IPS DF 19.7 (cell line): Measurements from ENCODE around the gene COL3A1.

Experiments used
- DNase-seq: peaks from one replicate; pipeline ENCODE4 v3.0.0-alpha.2; 2013; ENCODE audit warnings: low read depth, low spot score

COL3A1 gene

DNA sequence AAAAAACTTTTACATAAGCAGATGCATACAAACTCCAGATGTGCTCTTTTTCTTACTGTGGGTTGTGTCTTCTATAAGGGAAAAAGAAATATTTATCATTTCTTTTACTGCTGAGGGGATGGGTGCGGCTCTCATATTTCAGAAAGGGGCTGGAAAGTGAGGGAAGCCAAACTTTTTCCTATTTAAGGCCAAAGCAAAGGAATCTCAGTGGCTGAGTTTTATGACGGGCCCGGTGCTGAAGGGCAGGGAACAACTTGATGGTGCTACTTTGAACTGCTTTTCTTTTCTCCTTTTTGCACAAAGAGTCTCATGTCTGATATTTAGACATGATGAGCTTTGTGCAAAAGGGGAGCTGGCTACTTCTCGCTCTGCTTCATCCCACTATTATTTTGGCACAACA is at the start of gene COL3A1:
Gene COL3A1 (plus strand): TSS at position 210 of the 400 bp plus-strand sequence. CDS start 117 bp downstream, at position 327.
- no peak for DNase-seq

DNA sequence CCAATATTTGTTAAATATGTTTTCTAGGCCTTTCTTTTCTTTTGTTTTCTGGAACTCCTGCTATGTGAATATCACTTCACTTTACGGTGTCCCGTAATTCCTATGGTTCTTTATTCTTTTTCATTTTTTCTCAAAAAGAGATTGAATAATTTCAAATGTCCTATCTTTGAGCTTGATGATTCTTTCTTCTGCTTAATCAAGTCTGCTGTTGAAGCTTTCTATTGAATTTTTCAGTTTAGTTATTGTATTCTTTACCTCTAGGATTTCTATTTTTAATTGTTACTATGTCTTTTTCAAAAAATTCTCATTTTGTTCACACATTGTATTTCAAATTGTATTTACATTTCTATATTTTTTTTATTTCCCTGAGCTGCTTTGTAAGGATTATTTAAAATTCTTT is 45.5 kb upstream of the COL3A1 start:
- DNase-seq: no peak

DNA sequence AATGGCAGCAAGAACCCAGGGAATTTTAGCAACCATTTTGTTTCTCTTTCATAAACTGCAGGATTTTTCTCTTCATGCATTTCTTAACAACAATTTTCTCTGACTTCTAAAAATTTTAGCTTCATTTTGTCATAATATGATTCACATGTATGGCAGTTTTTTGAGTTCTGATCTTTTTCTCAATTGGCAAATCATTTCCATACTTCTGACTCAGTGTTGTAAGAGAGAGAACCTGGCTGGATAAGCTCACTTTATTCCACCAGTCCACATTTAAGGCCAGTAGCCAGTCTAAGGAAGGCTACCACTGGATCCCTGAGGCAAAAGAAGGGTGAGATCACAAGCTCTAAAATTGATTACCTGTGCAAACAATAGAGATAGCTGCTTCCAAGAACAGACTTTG is 42.8 kb upstream of the COL3A1 start:
- DNase-seq: no peak

DNA sequence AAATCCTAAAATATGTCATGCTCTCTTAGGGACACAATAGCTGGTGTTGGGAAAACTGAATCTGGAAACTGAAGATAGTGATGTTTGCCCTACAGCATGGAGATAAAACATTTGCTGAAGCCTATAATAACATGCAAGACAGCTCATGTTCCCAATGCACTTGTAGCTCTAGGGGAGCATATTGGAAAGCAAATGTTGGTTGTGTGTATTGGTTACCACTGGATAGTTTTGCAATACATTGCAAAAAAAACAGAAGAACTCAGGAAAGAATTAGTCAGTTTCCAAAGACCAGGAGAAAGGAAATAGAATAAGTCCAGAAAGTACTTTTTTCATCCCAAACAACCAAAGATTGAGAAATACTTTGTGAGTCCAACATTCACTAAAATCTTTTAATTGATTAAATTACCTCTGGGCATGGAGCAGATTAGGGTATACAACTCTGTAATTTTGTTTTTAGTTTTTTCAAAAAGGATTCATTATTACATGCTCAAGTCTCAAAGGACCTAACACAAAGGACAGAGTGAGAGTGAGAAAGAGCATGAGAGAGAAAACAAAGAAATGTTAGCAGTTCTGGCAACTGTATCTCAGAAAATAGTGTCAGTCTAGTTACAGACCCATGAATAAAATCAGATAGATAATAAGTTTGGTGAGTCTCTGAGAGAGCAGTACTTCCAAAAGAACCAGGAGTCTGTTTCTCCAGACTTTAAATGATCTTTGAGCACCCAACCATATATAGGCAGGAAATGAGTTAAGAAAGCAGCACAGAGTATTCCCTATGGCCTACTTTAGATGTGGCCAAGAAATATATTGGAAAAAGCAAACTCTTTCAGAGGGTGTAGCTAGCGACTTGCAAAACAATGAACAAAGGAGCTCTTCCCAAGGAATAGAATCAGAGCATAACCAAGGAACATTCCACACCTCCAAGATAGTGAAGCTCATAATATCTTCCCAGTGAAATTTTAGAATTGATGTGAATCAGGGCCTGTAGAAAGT is 36.6 kb upstream of the COL3A1 start:
- no peak for DNase-seq

DNA sequence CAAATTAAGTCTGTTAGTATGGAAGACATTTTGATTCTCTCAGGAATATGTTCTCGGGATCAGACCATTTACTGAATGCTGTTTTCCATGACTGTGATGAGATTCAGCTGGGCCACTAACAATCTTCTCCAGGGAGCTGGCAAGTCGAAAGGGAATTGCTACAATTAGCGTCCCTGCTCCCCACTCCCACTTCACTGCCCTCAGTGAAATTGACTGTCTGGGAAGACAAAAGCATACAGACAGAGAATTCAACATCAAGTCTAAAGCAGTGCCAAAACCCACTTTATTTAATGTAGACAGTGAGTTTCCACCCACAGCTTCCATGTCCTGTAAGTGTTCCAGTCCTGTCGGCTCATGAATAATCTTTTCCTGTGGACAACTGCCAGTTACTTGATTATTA is 34.0 kb upstream of the COL3A1 start:
- DNase-seq: no peak

DNA sequence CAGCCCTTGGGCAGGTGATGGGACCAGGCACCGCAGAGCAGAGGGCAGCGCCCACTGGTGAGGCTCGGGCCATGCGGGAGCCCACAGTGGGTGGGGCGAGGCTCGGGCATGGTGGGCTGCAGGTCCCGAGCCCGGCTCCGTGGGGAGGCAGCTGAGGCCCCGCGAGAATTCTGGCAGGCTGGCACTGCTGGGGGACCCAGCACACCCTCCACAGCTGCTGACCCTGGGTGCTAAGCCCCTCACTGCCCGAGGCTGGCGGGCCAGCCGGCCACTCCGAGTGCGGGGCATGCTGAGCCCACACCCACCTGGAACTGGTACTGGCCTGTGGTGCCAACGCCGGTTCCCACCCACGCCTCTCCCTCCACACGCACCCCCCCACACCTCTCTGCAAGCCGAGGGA is 29.7 kb upstream of the COL3A1 start:
- DNase-seq: no peak

DNA sequence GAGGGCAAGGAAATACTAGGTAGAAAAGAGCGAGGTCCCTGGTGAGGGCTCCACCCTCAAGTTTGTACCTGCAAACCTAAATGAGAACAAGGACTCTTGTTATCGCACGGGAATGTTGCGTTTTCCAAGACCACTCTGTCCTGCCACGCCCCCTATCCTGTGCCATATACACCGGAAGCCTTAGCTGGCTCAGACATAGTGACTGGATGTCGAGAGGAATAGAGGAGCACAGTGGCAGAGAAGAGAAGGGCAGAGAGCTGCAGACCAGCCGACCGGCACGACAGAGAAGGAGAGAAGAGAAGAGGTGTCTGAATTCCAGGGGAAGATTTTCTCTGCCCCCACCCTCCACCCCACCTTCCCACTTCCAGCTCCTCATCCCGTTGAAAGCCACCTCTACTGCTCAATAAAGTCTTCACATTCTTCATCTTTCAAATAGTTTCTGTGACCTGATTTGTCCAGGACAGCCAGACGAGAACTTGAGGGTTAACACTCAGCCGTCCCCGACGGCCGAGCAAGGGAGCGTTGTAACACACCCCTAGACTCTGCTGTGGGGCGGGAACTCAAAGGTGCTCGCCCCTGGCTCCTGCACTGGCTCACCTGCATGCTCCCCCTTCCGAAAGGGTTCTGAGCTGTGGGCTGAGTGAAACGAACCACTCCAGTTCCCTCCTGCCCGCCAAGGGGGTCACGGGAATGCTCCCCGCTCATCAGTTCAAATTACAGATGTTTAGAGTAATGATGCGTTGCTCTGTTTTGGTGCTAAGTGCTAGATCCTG is 24.9 kb upstream of the COL3A1 start:
- no peak for DNase-seq

DNA sequence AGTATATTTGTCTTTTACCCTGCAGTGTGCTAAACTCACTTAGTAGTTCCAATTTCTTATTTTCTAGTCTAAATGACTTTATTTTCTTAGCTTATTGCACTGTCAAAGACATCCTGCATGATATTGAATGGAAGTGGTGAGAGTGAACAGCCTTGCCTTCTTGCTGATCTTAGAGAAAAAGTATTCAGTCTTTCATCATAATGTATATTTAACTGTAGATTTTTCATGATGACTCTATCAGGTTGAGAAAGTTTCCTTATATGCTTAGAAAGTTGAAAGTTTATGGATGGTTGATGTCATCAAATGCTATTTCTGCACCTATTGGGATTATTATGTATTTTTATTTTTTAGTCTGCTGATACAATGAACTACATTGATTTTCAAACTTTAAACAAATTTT is 21.3 kb upstream of the COL3A1 start:
- DNase-seq: no peak

DNA sequence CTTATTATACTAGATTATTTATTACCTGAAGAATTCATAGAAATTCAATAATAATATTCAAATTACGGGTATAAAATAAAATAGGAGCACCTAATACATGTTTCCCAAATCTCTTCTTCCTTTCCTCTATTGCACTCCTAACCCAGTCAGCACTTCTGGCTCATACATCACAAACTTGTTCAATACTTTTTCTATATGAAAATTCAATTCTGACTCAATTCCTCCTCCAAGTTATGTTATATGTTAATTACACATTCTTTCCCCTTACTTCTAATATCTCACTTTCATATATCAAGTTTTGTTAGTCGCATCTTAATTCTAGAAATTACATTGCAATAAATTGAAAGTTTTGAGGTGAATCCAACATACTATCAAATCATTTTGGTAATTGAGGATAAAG is 17.9 kb upstream of the COL3A1 start:
- DNase-seq: no peak

DNA sequence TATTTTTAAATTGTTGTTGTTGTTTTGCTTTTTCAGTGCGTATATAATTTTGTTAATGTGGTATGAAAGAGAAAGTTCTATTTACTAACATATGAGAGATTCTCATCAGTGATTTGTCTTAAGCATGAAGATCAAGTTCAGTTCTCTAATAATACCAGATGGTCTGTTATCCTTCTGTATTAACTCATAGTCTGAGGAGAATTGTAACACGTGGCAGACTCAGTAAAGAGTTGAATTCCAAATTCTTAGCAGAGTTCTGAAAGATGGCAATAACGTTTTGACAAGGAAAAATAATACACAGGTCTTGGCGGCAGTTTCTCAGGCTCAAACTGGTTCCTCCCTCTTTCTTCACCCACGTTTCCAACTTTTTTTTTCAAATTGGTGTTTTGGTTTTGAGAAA is 17.2 kb upstream of the COL3A1 start:
- no peak for DNase-seq

DNA sequence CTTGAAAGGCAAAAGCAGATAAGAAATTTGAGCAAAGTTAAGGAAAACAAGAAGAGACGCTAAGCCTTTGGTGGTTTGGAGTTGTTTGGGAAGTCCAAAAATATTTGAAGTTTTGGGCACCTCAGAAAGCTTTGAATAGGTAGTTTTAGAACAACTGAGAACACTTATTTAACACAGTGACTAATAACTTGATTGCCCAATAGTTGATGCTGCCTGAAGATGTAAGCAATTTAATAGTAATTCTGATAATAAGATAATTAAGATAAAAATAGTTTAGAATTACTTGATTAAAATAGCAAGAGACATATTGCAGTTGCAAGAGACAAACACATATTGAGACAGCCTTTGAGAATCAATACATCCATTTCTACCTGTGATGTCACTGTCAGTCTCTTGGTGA is 16.5 kb upstream of the COL3A1 start:
- DNase-seq: no peak

DNA sequence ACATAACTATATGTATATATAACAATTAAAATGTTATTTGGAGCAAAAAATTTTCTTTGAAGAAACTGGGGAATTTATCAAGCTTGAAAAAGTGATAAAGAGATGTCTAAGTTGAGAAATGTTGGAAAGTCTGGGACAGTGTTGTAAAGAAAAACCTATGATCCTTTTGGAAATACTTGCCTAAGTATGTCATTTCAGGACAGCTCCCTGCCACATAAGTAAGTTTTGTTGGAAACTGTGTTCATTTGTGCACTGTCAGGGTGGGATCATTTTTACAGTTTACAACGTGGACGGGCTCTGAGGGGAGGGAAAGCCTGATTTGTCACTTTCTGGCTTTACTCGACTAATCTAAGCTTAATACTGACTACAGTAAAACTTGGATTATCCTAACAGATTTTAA is 10.4 kb upstream of the COL3A1 start:
- no peak for DNase-seq

DNA sequence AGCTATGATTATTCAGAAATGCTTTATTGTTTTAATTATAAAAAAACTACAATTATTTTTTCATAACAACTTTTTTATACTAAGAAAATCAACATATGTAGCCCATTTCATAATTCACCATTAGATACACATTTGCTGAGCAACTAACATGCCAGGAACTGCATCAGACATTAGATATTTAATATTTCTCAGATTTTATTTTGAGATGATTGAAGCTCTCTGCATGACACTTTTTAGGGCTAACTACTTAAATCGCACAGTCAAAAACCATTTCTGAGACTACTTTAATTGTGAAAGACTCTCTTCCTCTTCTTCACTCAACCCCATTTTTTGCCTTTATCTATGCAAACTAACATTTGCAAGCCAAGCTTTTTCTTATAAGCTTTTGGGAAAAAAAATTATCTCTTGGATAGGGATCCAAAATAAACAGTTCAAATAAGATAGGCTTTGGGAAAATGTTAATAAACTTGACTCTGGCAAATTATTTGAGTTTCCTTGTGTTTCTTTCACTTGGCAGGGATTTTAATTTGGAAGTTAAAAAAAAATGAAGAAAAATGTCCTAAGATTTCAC is 9.1 kb upstream of the COL3A1 start:
- DNase-seq: no peak

DNA sequence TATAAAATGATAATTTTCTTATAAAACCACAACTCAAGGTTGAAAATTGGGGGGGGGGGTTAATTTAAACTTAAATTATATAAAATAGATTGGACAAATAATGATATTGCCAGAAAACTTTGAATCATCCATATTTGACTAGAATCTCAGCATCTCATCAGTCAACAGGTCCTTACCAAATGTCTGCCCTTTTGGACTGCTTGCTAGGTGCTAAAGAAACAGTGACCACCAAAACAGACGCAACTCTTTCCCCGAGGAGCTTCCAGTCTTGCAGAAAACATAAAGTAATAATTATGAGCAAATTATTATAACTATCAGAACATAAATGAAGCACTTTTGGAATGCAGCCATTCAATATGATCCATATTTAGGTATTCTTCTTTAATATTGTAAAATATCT is 8.6 kb upstream of the COL3A1 start:
- no peak for DNase-seq

DNA sequence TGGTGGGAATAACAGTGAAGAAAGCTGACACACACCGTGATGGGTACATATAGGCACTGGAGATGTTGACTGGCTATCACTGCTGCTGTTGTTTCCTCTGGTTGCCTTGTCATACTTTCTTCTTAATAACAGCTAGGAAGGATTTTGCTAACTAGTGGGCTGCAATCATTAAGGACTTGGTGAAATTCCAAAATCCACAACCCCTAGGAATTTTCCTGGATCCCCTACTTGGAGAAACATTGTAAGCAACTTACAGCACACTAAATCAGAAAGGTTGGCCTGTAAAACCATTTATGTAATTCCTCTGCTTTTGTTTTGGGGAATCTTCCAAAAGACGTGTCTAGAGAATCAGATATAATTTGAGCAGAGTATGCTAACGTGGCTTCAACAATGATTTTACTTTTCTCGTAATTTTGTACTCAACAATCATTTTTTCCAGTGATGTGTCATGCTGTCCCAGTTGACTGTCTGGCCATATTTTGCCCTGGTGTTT is 8.0 kb upstream of the COL3A1 start:
- no peak for DNase-seq

DNA sequence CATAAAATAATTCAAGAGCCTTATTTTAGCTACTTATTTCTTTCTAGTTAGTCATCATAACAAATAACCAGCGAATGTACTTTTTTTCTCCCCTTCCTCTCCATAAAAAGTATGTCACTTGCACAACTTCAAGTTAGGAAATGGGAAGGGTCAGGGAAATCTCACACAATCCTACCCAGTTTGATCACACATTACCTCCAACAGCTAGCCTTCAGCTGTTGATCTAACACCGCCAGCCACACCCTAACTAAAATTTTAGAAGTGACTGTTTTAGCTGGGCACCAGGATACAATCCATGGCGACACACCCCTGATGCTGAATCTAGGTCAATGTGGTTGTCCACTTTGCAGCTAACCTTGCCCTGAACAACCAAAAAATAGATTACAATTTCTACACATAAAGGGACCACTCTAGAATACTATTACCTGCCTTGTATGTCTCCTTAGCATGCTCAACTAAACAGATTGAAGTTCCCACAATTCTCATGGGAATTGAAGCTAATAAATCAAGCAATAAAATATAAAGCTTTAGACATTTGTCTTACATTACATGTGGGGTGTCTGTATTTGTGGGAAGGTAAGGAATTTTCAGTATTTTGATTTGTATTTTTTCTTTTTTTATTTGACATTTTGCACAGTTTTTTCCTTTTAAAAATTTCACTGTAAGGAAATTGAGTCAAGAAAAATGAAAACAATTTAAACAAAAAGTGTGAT is 7.3 kb upstream of the COL3A1 start:
- DNase-seq: no peak

DNA sequence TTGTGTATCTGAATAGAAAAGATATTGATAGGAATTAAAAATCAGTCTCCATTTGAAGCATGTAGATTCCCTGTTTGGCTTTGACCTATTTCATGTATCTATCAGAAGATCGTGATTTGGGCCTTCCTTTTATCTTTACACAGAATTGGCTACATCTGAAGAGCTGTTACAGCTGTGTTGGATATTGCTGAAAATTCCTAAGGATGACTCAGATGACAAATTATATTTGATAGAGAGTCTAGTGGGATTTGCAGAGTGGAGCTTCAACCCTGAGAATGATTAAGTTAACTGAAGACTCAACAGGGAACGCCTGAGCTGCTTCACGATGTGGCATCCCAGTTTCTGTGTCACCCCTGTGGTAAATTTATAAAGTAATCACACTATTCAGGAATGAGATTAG is 4.9 kb upstream of the COL3A1 start:
- no peak for DNase-seq

DNA sequence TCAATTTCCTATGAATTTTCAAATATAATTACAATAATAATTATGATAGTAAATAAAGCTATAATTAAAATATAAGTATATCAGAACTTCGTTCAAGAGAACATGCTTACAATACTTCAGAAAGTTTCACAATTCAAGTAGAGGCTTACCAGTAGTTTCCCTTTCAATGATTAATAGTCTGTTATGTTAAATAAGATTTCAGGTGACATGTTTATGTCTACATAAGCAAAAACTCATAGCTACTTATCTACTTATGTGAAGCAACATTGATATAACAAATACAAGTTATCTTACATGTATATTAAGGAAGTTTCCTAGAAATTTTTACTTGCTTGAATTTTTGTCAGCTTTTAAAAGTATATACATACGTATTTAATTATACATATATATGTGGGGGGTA is 4.5 kb upstream of the COL3A1 start:
- no peak for DNase-seq

DNA sequence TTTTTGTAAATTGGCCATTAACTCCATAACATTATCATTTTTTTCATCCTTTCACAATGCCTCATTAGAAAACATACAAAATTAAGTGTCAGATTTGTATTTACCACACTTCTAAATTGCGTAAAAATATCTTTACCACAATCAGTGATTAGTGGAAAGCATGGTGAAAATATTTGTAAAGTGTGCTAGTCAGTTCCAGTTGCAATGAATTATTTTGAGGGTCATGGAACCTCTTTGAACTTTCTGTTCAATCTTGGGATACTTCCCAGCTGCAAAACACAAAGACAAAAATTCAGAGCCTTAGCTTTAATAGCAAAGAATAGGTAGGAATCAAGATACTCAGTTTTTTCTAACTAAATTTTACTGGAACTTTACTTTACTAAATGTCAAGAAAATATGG is 4.0 kb upstream of the COL3A1 start:
- DNase-seq: no peak

DNA sequence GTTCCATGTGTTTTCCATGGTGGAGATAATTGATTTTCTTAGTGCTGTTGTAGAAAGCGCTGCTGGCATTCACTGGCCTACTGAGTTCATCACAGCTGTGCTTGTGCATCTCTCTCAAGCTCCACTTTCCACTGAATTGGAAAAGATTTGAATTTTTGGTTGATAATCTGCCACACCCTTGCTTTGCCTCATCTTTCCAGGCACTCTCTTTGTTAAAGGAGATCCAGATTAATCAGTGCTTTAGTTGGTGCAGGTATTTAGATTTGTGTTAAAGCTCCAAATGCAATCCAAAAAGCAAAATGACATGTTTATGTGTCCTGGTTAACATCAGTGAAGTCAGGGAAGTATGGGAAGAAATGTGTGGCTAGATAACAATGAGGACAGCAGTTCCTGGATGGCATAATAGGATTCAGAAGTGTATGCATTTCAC is 2.7 kb upstream of the COL3A1 start:
- no peak for DNase-seq

DNA sequence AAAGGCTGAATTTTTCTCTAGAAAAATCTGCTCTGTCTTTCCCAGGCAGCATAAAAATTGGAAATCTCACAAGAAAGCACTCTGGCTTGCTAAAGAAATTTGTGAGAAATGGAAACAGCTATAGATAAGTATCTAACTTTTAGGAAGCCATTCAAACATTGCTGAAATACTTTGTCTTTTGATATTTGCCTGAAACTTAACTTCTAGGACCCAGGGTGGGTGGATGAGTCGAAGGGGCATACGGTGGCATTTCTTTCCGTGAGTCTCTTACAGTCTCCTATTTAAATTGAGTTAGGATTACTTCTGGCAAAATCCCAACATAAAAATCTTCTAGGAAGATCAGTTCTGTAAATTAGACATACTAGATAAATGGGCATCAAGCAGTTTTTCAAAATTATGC is 532 bp upstream of the COL3A1 start:
- no peak for DNase-seq
